H1 (cell line): ENCODE results near the gene F11R. TPM values are rescaled to one million over a fixed set of nuclear protein-coding genes. Genes with fewer than 3 reads are reported as not detected.
A peak's percentile ranks its signal among the peaks of the same experiment; 100 is the strongest.

Experiments used
- CTCF ChIA-PET: fragments of 300-600 bp; sonication (Branson Sonifier 250); formaldehyde crosslinking; loops from one replicate; lab custom pipeline; 2021; ENCODE audit not compliant: partially characterized antibody; lab: Charles Lee
- POLR2A ChIA-PET: fragments of 300-600 bp; sonication (Branson Sonifier 250); formaldehyde crosslinking; loops from one replicate; lab custom pipeline; 2021; ENCODE audit warnings: inconsistent platforms; ENCODE audit not compliant: partially characterized antibody; lab: Charles Lee
- DNase-seq, 2 experiments: peaks; one replicate each; pipeline versions ENCODE4 v3.0.0 to v3.0.0-alpha.2; 2010 to 2022; ENCODE audit warnings: low spot score in 2 of 2, low read depth in 1 of 2, mixed read lengths in 1 of 2
- FAIRE-seq: peaks from 2 replicates; lab custom pipeline; 2011; peaks lifted over from hg19 to GRCh38; lab: Jason Lieb, UNC
- H2AFZ ChIP-seq: 2 replicates; pipeline ENCODE4 v1.8.1; 2012; ENCODE audit warnings: low read length, inconsistent platforms
- H2AK5ac ChIP-seq: 2 replicates; pipeline ENCODE4 v1.6.1; 2013; ENCODE audit warnings: low read depth, low read length
- H2BK120ac ChIP-seq: replicated peaks from 2 replicates; pipeline ENCODE3; 2013; ENCODE audit warnings: low read depth, low read length, inconsistent platforms
- H2BK12ac ChIP-seq: 2 replicates; pipeline ENCODE4 v1.6.1; 2013; ENCODE audit warnings: low read depth, low read length
- H2BK15ac ChIP-seq: 2 replicates; pipeline ENCODE4 v1.6.1; 2013; ENCODE audit warnings: low read length
- H2BK20ac ChIP-seq: 2 replicates; pipeline ENCODE4 v1.6.1; 2013; ENCODE audit warnings: low read length
- H2BK5ac ChIP-seq: 2 replicates; pipeline ENCODE4 v1.6.1; 2013; ENCODE audit warnings: low read depth, low read length
- H3K14ac ChIP-seq: 2 replicates; pipeline ENCODE4 v1.6.1; 2013; ENCODE audit warnings: inconsistent platforms; ENCODE audit not compliant: insufficient read length
- H3K18ac ChIP-seq: 2 replicates; pipeline ENCODE4 v1.6.1; 2013; ENCODE audit warnings: low read length; ENCODE audit errors: extremely low read depth
- H3K23ac ChIP-seq: 2 replicates; pipeline ENCODE4 v1.6.1; 2013; ENCODE audit warnings: inconsistent platforms; ENCODE audit not compliant: insufficient read length
- H3K23me2 ChIP-seq: 2 replicates; pipeline ENCODE4 v1.6.1; 2013; ENCODE audit warnings: low read depth, low read length
- H3K27ac ChIP-seq: 2 replicates; pipeline ENCODE4 v1.6.1; 2011; ENCODE audit warnings: low read depth, low read length, inconsistent platforms
- H3K27me3 ChIP-seq, 4 experiments: replicated peaks in 1 of 4; 1 replicate in 1 of 4; 2 replicates in 3 of 4; pipeline versions ENCODE4 v1.6.1 to v1.8.1; 2011 to 2013; ENCODE audit warnings: low read length in 3 of 4, mild to moderate bottlenecking in 3 of 4, inconsistent platforms in 2 of 4, mixed read lengths in 2 of 4, moderate library complexity in 1 of 4; ENCODE audit not compliant: control insufficient read depth in 3 of 4, insufficient read depth in 3 of 4; ENCODE audit errors: extremely low read depth in 1 of 4
- H3K36me3 ChIP-seq, 4 experiments: 2 replicates each; pipeline versions ENCODE4 v1.6.1 to v1.8.1; 2011 to 2013; ENCODE audit warnings: mild to moderate bottlenecking in 4 of 4, low read length in 3 of 4, moderate library complexity in 2 of 4, control low read depth in 1 of 4, inconsistent platforms in 1 of 4; ENCODE audit not compliant: insufficient read depth in 4 of 4, control insufficient read depth in 2 of 4
- H3K4ac ChIP-seq: replicated peaks from 2 replicates; pipeline ENCODE3; 2013; ENCODE audit warnings: low read length, low read depth, mixed read lengths, inconsistent platforms; ENCODE audit not compliant: insufficient read length
- H3K4me1 ChIP-seq, 4 experiments: replicated peaks in 1 of 4; 1 replicate in 1 of 4; 2 replicates in 3 of 4; pipeline versions ENCODE4 v1.6.1 to v1.8.1; 2011 to 2013; ENCODE audit warnings: low read length in 3 of 4, inconsistent platforms in 2 of 4, mixed read lengths in 1 of 4; ENCODE audit not compliant: insufficient read depth in 4 of 4, control insufficient read depth in 3 of 4
- H3K4me2 ChIP-seq, 2 experiments: 2 replicates each; pipeline versions ENCODE4 v1.6.1 to v1.8.1; 2011 to 2013; ENCODE audit warnings: low read depth in 2 of 2, low read length in 2 of 2, control low read depth in 1 of 2, inconsistent platforms in 1 of 2, mild to moderate bottlenecking in 1 of 2; ENCODE audit not compliant: insufficient read depth in 1 of 2
- H3K4me3 ChIP-seq, 4 experiments: fragments of 200-600, 300-600 bp in 1 of 4; sonication (generic), shearing (Covaris generic), sonication (Bioruptor Twin) in 1 of 4; 2 replicates each; pipeline versions ENCODE4 v1.5.1 to v1.8.1; 2011 to 2016; ENCODE audit warnings: low read length in 4 of 4, low read depth in 3 of 4, control low read depth in 2 of 4, inconsistent platforms in 2 of 4, mild to moderate bottlenecking in 2 of 4, mixed read lengths in 1 of 4, moderate library complexity in 1 of 4; ENCODE audit not compliant: insufficient read depth in 2 of 4; ENCODE audit errors: extremely low read depth in 1 of 4
- H3K56ac ChIP-seq: replicated peaks from 2 replicates; pipeline ENCODE3; 2013; ENCODE audit warnings: low read depth, mild to moderate bottlenecking, mixed read lengths, low read length, inconsistent platforms; ENCODE audit not compliant: insufficient read length
- H3K79me1 ChIP-seq: 2 replicates; pipeline ENCODE4 v1.6.1; 2013; ENCODE audit warnings: low read depth, low read length, control low read depth
- H3K79me2 ChIP-seq, 2 experiments: 2 replicates each; pipeline versions ENCODE4 v1.6.1 to v1.8.1; 2012 to 2013; ENCODE audit warnings: low read length in 2 of 2, mild to moderate bottlenecking in 2 of 2, inconsistent platforms in 1 of 2; ENCODE audit not compliant: insufficient read depth in 2 of 2, control insufficient read depth in 1 of 2
- H3K9ac ChIP-seq, 4 experiments: replicated peaks in 1 of 4; 1 replicate in 1 of 4; 2 replicates in 3 of 4; pipeline versions ENCODE4 v1.6.1 to v1.8.1; 2011 to 2013; ENCODE audit warnings: low read depth in 3 of 4, low read length in 3 of 4, control low read depth in 2 of 4, mild to moderate bottlenecking in 2 of 4, moderate library complexity in 2 of 4, inconsistent platforms in 1 of 4; ENCODE audit errors: extremely low read depth in 1 of 4
- H3K9me3 ChIP-seq, 2 experiments: 2 replicates each; pipeline versions ENCODE4 v1.6.1 to v1.8.1; 2012 to 2013; ENCODE audit warnings: mild to moderate bottlenecking in 2 of 2, moderate library complexity in 2 of 2, control low read depth in 1 of 2, inconsistent platforms in 1 of 2, low read depth in 1 of 2, low read length in 1 of 2, mixed read lengths in 1 of 2; ENCODE audit not compliant: insufficient read depth in 2 of 2
- H4K20me1 ChIP-seq, 2 experiments: replicated peaks in 1 of 2; 2 replicates each; pipeline versions ENCODE3 to v1.8.1; 2011 to 2013; ENCODE audit warnings: inconsistent platforms in 2 of 2, low read length in 2 of 2, mild to moderate bottlenecking in 1 of 2; ENCODE audit not compliant: insufficient read depth in 2 of 2, control insufficient read depth in 1 of 2
- H4K5ac ChIP-seq: 2 replicates; pipeline ENCODE4 v1.6.1; 2013; ENCODE audit warnings: low read length, low read depth, mixed read lengths, inconsistent platforms; ENCODE audit not compliant: insufficient read length
- H4K8ac ChIP-seq: 2 replicates; pipeline ENCODE4 v1.8.0; 2013; ENCODE audit warnings: mild to moderate bottlenecking, moderate library complexity, low read length, inconsistent platforms; ENCODE audit not compliant: insufficient read depth; ENCODE audit errors: extremely low read depth
- H4K91ac ChIP-seq: replicated peaks from 2 replicates; pipeline ENCODE3; 2013; ENCODE audit warnings: low read length, mixed read lengths, inconsistent platforms; ENCODE audit not compliant: insufficient read length
- BCL11A ChIP-seq, 2 experiments: IDR thresholded peaks; one replicate each; pipeline ENCODE4 v1.6.1; 2011; ENCODE audit warnings: low read depth in 2 of 2, low read length in 2 of 2, mild to moderate bottlenecking in 2 of 2
- CBX5 ChIP-seq: fragments of 300-800, 300-1000 bp; sonication (generic); IDR thresholded peaks from 2 replicates; pipeline ENCODE4 v1.7.1; 2016; ENCODE audit warnings: antibody characterized with exemption, low read length, low read depth
- CBX8 ChIP-seq: fragments of 300-800, 300-1000 bp; sonication (generic); IDR thresholded peaks from 2 replicates; pipeline ENCODE4 v1.7.1; 2016; ENCODE audit warnings: low read depth, low read length, borderline replicate concordance
- E2F6 ChIP-seq: IDR thresholded peaks from 2 replicates; pipeline ENCODE4 v1.6.1; 2012; ENCODE audit warnings: inconsistent platforms
- EP300 ChIP-seq, 2 experiments: IDR thresholded peaks; 1 replicate in 1 of 2; 2 replicates in 1 of 2; pipeline ENCODE4 v1.6.1; 2011 to 2012; ENCODE audit warnings: low read depth in 2 of 2, low read length in 2 of 2, mild to moderate bottlenecking in 2 of 2, borderline replicate concordance in 1 of 2, inconsistent platforms in 1 of 2, moderate library complexity in 1 of 2
- GTF2F1 ChIP-seq: IDR thresholded peaks from 2 replicates; pipeline ENCODE4 v1.6.1; 2012; ENCODE audit warnings: low read depth, low read length, improper control_type of control experiment, borderline replicate concordance
- MAX ChIP-seq: IDR thresholded peaks from 2 replicates; pipeline ENCODE4 v1.6.1; 2012; ENCODE audit warnings: inconsistent platforms
- POLR2A ChIP-seq, 2 experiments: IDR thresholded peaks; 1 replicate in 1 of 2; 2 replicates in 1 of 2; pipeline ENCODE4 v1.6.1; 2011; ENCODE audit warnings: low read depth in 2 of 2, low read length in 2 of 2, mild to moderate bottlenecking in 2 of 2; ENCODE audit errors: control extremely low read depth in 1 of 2
- RAD21 ChIP-seq, 2 experiments: IDR thresholded peaks in 1 of 2; conservative IDR thresholded peaks in 1 of 2; 2 replicates each; pipeline ENCODE4 v1.6.1; 2011; ENCODE audit warnings: low read depth in 2 of 2, low read length in 2 of 2, improper control_type of control experiment in 1 of 2, inconsistent platforms in 1 of 2, mild to moderate bottlenecking in 1 of 2, moderate library complexity in 1 of 2
- RBBP5 ChIP-seq: IDR thresholded peaks from 2 replicates; pipeline ENCODE4 v1.7.1; 2012; ENCODE audit warnings: low read depth, mild to moderate bottlenecking, inconsistent platforms, low read length, moderate library complexity, borderline replicate concordance
- SAP30 ChIP-seq: fragments of 300-600 bp; sonication (generic); IDR thresholded peaks from 2 replicates; pipeline ENCODE4 v1.7.1; 2012; ENCODE audit warnings: low read length, moderate library complexity, mild to moderate bottlenecking, inconsistent platforms; ENCODE audit not compliant: insufficient read depth, insufficient replicate concordance
- SIX5 ChIP-seq: IDR thresholded peaks from 2 replicates; pipeline ENCODE4 v1.6.1; 2011; ENCODE audit warnings: mild to moderate bottlenecking, low read depth, low read length
- SP4 ChIP-seq: IDR thresholded peaks from 2 replicates; pipeline ENCODE4 v1.6.1; 2012; ENCODE audit warnings: low read length, inconsistent platforms
- WGBS, 2 experiments: shearing (Covaris generic) in 1 of 2; methylation state at CpG; one replicate each; pipeline versions ENCODE4 v1.1.6 to v1.1.7; 2013 to 2015; ENCODE audit warnings: low lambda C conversion rate in 2 of 2, mixed read lengths in 2 of 2, inconsistent platforms in 1 of 2, low coverage in 1 of 2, missing lambda C conversion rate in 1 of 2; ENCODE audit not compliant: insufficient replicate concordance in 2 of 2, insufficient coverage in 1 of 2, insufficient read length in 1 of 2; ENCODE audit errors: extremely low coverage in 1 of 2, missing lambda C conversion rate in 1 of 2; 5-methylcytosine and 5-hydroxymethylcytosine counted together
- polyA plus RNA-seq, 7 experiments: library from polyadenylated mRNA; depleted of rRNA in 3 of 7; stranded (reverse) in 5 of 7; unstranded in 2 of 7; fragments of >200 nt in 5 of 7; fragments of 200-250 nt in 2 of 7; gene quantifications; 1 replicate in 5 of 7; 2 replicates in 1 of 7; 4 replicates in 1 of 7; pipeline versions ENCODE4 v1.2.1 to v1.2.3, GENCODE V29; 2011 to 2013; ENCODE audit warnings: missing spikeins in 2 of 7, mixed read lengths in 2 of 7
- total RNA-seq: library from RNA; stranded (reverse); fragmentation: NEBNext Ultra II Directional; extraction: Animal tissue kit (Norgen Biotek cat#: 25700); gene quantifications from 2 replicates; pipeline ENCODE4 v1.2.1, GENCODE V29; 2021

F11R gene
- total and polyA plus RNA-seq, 2 of the 8 experiments (the other 6 are each of a cell fraction or from before 2014, with no cell fraction given): 159 to 200 TPM

DNA sequence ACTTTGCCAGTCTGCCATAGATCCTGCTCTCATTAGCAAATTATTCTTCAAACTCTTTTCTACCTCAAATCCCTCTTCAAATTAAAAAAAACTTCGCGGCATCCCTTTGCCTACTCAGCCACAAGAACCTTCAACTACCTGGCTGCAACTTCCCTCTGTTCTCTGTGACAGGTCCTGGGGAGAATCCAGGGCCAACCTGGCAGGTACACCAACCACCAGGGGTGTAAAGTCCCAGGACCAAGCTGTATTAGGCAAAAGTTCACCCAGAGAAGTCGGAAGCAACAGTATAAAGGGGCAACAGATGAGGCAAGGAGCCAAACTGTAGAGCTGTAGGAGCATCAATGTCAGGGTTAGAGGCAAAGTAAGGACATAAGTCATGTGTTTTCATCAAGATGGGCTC is 48.0 kb downstream of the F11R start:
- H3K4me2 ChIP-seq: no peak overlapping the region
- DNase-seq: no peak
- no peak for TF ChIP-seq RBBP5
- no peak for TF ChIP-seq POLR2A (IDR thresholded peaks at IDR 0.05; ENCODE audit: control extremely low read depth in 1 of 2, low read depth in 2 of 2, low read length in 2 of 2)
- TF ChIP-seq BCL11A (IDR thresholded peaks at IDR 0.05; ENCODE audit: low read depth in 2 of 2, low read length in 2 of 2): no peak
- TF ChIP-seq SIX5: no peak
- TF ChIP-seq CBX8: no peak
- no peak for TF ChIP-seq MAX
- no peak for TF ChIP-seq CBX5
- TF ChIP-seq GTF2F1: no peak
- no peak for TF ChIP-seq EP300 (IDR thresholded peaks at IDR 0.05; ENCODE audit: borderline replicate concordance in 1 of 2, low read depth in 2 of 2, low read length in 2 of 2)
- TF ChIP-seq SAP30: no peak
- no peak for TF ChIP-seq RAD21 (IDR thresholded peaks at IDR 0.05 in 1 of 2, conservative IDR thresholded peaks at IDR 0.05 in 1 of 2; ENCODE audit: low read depth in 2 of 2, low read length in 2 of 2)
- TF ChIP-seq E2F6: no peak
- TF ChIP-seq SP4: no peak

More for the DNA sequence above, 48.0 kb downstream of the F11R start:
- FAIRE-seq: no peak
- Histone ChIP-seq H3K4ac (no peak overlapping the region), H3K79me1 (no peaks in the 10 kb centered on the region), H2BK12ac (peak overlapping the region; percentile 20; the same call in 1 of the 2 replicates), H2AK5ac (no peak overlapping the region), H4K8ac (no peak overlapping the region), H4K91ac (peak overlapping the region; percentile 4), H3K4me3 (no peak overlapping the region), H4K5ac (no peak overlapping the region), H3K27ac (no peak overlapping the region), H2BK20ac (0 out of 2 replicates have a peak overlapping the region, but pooled peaks have one; percentile 2), H3K23ac (no peak overlapping the region), H3K14ac (no peak overlapping the region), H2BK5ac (no peak overlapping the region), H3K23me2 (no peaks in the 10 kb centered on the region), H4K20me1 (no peaks in the 10 kb centered on the region), H3K36me3 (no peaks in the 10 kb centered on the region), H3K9me3 (no peaks in the 10 kb centered on the region), H2BK120ac (no peak overlapping the region), H3K18ac (no peak overlapping the region), H3K79me2 (no peaks in the 10 kb centered on the region), H2BK15ac (no peak overlapping the region), H3K9ac (no peak overlapping the region), H2AFZ (no peak overlapping the region), H3K27me3 (no peaks in the 10 kb centered on the region), H3K56ac (no peak overlapping the region), H3K4me1 (peaks cover 4 to 13% (median 11%) of the 10 kb centered on the region in 4 experiments; a peak in 6 of 7 replicates)
- CTCF ChIA-PET: interaction anchor here (0.6 to 7.9 kb wide), 7 partner anchors 14 to 339 kb away, joined by 3 to 63 read pairs (median 3); partner anchors contain the start of gene ITLN2
- 65% methylated on average over 3 of the region's 3 CpGs; no CpG with 5 or more reads in 1 of the 2 experiments for WGBS, 2 experiments
- POLR2A ChIA-PET: interaction anchor here (0.9 to 1.4 kb wide), 2 partner anchors 9 to 15 kb away, joined by 4 to 6 read pairs; no protein-coding TSS in a partner anchor
